Epithelial cell of proximal tubule (primary cell): ENCODE measurements around the gene ENAH. TPM values are rescaled to one million over a fixed set of nuclear protein-coding genes. Genes with fewer than 3 reads are reported as not detected.
A peak's percentile ranks its signal among the peaks of the same experiment; 100 is the strongest.

Experiments
- DNase-seq: peaks from one replicate; pipeline ENCODE4 v3.0.0-alpha.2; 2011; ENCODE audit warnings: low read depth
- H3K4me3 ChIP-seq: 2 replicates; pipeline ENCODE4 v1.5.1; 2011; ENCODE audit warnings: low read depth, mild to moderate bottlenecking, low read length
- CTCF ChIP-seq: conservative IDR thresholded peaks from 2 replicates; pipeline ENCODE4 v1.5.1; 2012; ENCODE audit warnings: low read depth, mild to moderate bottlenecking, low read length
- total RNA-seq: library from RNA; depleted of rRNA; stranded (reverse); fragments of >200 nt; gene quantifications from 2 replicates; pipeline ENCODE4 v1.2.3, GENCODE V29; 2015

ENAH gene
- total RNA-seq, 1 donor from 2014 or later = 37.7 TPM

GRCh38 chr1:225483818-225484656 lies 168.9 kb downstream of the ENAH start:
- TF ChIP-seq CTCF = no peak
- no peak for DNase-seq
- H3K4me3 ChIP-seq = no peak overlapping the region

- DNase-seq = no peak
- no peak overlapping the region for H3K4me3 ChIP-seq
- TF ChIP-seq CTCF = no peak
Observed at GRCh38 chr1:225482421-225482950, 170.4 kb downstream of the ENAH start.

- no peak for TF ChIP-seq CTCF
- H3K4me3 ChIP-seq = no peak overlapping the region
- DNase-seq = no peak
Observed at GRCh38 chr1:225481738-225482137, 171.2 kb downstream of the ENAH start.

GRCh38 chr1:225480825-225481434 lies 172.0 kb downstream of the ENAH start:
- peak; percentile 98 for TF ChIP-seq CTCF
- no peak overlapping the region for H3K4me3 ChIP-seq
- DNase-seq = no peak

- no peak for TF ChIP-seq CTCF
- no peak overlapping the region for H3K4me3 ChIP-seq
- DNase-seq = no peak
Observed at GRCh38 chr1:225479996-225480720, 172.8 kb downstream of the ENAH start.

- no peak for DNase-seq
- no peak for TF ChIP-seq CTCF
- no peak overlapping the region for H3K4me3 ChIP-seq
Observed at GRCh38 chr1:225479341-225479740, 173.6 kb downstream of the ENAH start.
